ENCODE data around the gene ZBTB25. TPM values are rescaled to one million over a fixed set of nuclear protein-coding genes. Genes with fewer than 3 reads are reported as not detected.

The ZBTB25 gene
- 19.0 TPM for total RNA-seq (2021; ENCODE audit: unreplicated experiment)
- polyA plus RNA-seq (2012): 12.9 and 13.3 TPM in 2 replicates
- Bru-seq, nascent RNA: percentile 74 among the genes with signal in this experiment
- percentile 73 among the genes with signal in this experiment for BruChase-seq, experiment 1, labeled RNA remaining after a 6-hour chase
- percentile 75 among the genes with signal in this experiment for BruChase-seq, experiment 2, labeled RNA remaining after a 2-hour chase
- long read RNA-seq, full-length matches to known transcripts: 2 of 13 reads
- long read RNA-seq, partial matches to known transcripts: 1 of 13 reads
- long read RNA-seq, other reads (novel, unspliced or antisense): 10 of 13 reads

- H3K4me1 ChIP-seq (ENCODE audit: control insufficient read depth in 1 of 2, insufficient read depth in 2 of 2, low read length in 2 of 2): peaks cover 30 to 51% of the 10 kb centered on the region in 2 experiments
- H3K9ac ChIP-seq (ENCODE audit: low read length): peak within 1 kb of the TSS; percentile 85
- peak within 1 kb of the TSS; percentile 95 for H3K27ac ChIP-seq (ENCODE audit: low read depth, low read length)
- peak within 1 kb of the TSS; percentile 74 to 97 for H3K4me3 ChIP-seq (replicated peaks in 1 of 2; ENCODE audit: low read depth in 1 of 2, low read length in 2 of 2)
- intact Hi-C loops (cut with micrococcal nuclease): loop anchor here (2.0 kb wide), 1 partner anchor 165 kb away; no protein-coding TSS in a partner anchor
- POLR2A ChIA-PET: interaction anchor here (0.6 to 1.3 kb wide), 6 partner anchors 18 to 486 kb away, joined by 3 to 5 read pairs (median 4); partner anchors contain the start of gene MTHFD1
- CTCF ChIA-PET: interaction anchor here (3.2 kb wide), 1 partner anchor 8 kb away, joined by 9 read pairs; no protein-coding TSS in a partner anchor
- peak within 1 kb of the TSS; percentile 89 for H3K4me2 ChIP-seq (ENCODE audit: low read length)
- RAD21 ChIA-PET (ENCODE audit: low non-redundant PET in 1 of 2, low total read pairs in 2 of 2, uncharacterized antibody in 2 of 2, unreplicated experiment in 2 of 2): interaction anchor here in 1 of 2 experiments (1.0 kb wide), 1 partner anchor 376 kb away, joined by 4 read pairs; the partner anchor contains the start of gene SPTB
- H3K36me3 ChIP-seq (ENCODE audit: control insufficient read depth in 1 of 2, insufficient read depth in 2 of 2, low read length in 2 of 2): peaks cover 0 to 3% of the 10 kb centered on the region in 2 experiments; a peak in 1 of 4 replicates
- no peaks in the 10 kb centered on the region for H3K9me2 ChIP-seq (ENCODE audit: insufficient read depth)
- BruUV-seq (replicated peaks): no TSS peak
- peak; percentile 76 for ATAC-seq
- H3K27me3 ChIP-seq (ENCODE audit: insufficient read depth, low read length): no peaks in the 10 kb centered on the region
- peaks cover 81% of the 10 kb centered on the region for H3K79me2 ChIP-seq (ENCODE audit: insufficient read depth, low read length)
- H3K9me3 ChIP-seq (ENCODE audit: control insufficient read depth in 1 of 2, insufficient read depth in 1 of 2, low read depth in 1 of 2, low read length in 2 of 2): no peaks in the 10 kb centered on the region
- no peaks in the 10 kb centered on the region for H4K20me1 ChIP-seq (ENCODE audit: insufficient read depth)
- H2AFZ ChIP-seq (ENCODE audit: low read depth, low read length, poor library complexity, severe bottlenecking): no peak within 1 kb of the TSS
- peak; percentile 90 for DNase-seq (ENCODE audit: low read depth, low spot score)
- TF ChIP-seq CBX3 (IDR thresholded peaks at IDR 0.05; ENCODE audit: low read depth): no peak
- TF ChIP-seq SIN3A (IDR thresholded peaks at IDR 0.05; ENCODE audit: low read depth): no peak
- peak; percentile 59 for TF ChIP-seq ZFX (IDR thresholded peaks at IDR 0.05)
- TF ChIP-seq ZNF274 (IDR thresholded peaks at IDR 0.05; ENCODE audit: low read depth, low read length): no peak
- no peak for TF ChIP-seq RAD21 (IDR thresholded peaks at IDR 0.05; ENCODE audit: low read depth)
- no peak for TF ChIP-seq CEBPB (IDR thresholded peaks at IDR 0.05; ENCODE audit: low read depth)
- TF ChIP-seq REST (IDR thresholded peaks at IDR 0.05; ENCODE audit: low read depth): no peak
- TF ChIP-seq POLR2A (IDR thresholded peaks at IDR 0.05; ENCODE audit: borderline replicate concordance, extremely low read depth, insufficient read depth, insufficient read length): peak; percentile 73
- no peak for TF ChIP-seq FOSL1 (IDR thresholded peaks at IDR 0.05; ENCODE audit: low read depth)
- no peak for TF ChIP-seq TCF7L2 (IDR thresholded peaks at IDR 0.05; ENCODE audit: borderline replicate concordance, extremely low read depth, insufficient read depth, insufficient read length)
- TF ChIP-seq YY1 (IDR thresholded peaks at IDR 0.05; ENCODE audit: extremely low read depth, insufficient replicate concordance, low read depth, low read length): peak; percentile 56
- peak; percentile 92 for TF ChIP-seq ZBTB33 (IDR thresholded peaks at IDR 0.05; ENCODE audit: extremely low read depth, insufficient replicate concordance, low read length)
- no peak for TF ChIP-seq EZH2 (IDR thresholded peaks at IDR 0.05)
- no peak for TF ChIP-seq CTCF (IDR thresholded peaks at IDR 0.05 in 2 of 3, conservative IDR thresholded peaks at IDR 0.05 in 1 of 3; ENCODE audit: borderline replicate concordance in 1 of 3, insufficient read depth in 1 of 3, low read depth in 2 of 3, low read length in 2 of 3)
- TF ChIP-seq JUND (IDR thresholded peaks at IDR 0.05): no peak
- TF ChIP-seq EGR1 (IDR thresholded peaks at IDR 0.05; ENCODE audit: low read depth): no peak
- TF ChIP-seq POLR2AphosphoS5 (IDR thresholded peaks at IDR 0.05; ENCODE audit: low read depth, low read length): peak; percentile 61
Observed at GRCh38 chr14:64503434-64504309, at the start of gene ZBTB25. Gene ZBTB25, minus strand, starts transcription at chr14:64503838. Its CDS starts 13,305 bp downstream, at chr14:64490533.

Data from HCT116 (cell line).